Measurements from ENCODE around the gene SHH.

DNA sequence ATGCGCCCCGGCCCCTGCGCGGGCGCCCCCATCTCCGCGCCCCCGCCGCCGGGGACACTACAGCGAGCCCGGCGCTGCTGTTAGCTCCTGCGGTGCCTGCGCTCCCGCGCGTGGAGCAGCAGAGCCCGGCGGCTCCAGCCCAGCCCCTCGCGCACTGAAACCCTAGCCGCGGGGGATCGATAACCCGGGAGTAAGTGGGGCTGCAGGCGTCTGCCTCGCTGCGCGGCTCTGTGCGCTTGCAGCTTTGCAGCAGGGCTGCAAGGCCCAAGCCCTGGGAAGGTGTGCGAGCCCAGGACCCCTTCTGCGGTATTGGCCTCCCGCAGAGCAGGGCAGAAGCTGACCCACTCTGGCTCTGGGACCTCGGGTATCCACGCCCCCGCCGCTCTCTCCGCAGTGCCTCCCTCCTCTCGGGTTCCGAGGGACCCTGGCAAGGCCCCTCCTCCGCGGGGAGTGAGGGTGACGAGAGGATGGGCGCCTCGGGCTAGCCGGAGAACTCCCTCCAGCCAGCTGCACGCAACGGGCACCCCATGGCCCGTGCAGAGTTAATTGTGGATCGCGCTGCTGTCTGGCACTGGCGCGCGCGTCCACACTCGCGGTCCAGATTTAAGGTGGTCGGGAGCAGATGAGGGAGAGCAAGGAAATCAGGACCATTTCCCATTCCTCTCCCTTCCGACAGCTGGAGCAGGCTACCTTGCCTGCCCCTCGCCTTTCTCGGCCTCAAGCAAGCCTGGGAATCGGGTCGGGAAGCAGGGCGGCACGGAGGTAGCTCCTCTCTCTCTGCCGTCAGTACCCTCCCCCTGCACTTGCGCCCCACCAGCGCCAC is 2.1 kb downstream of the SHH start:
- TF ChIP-seq, protein P1, sequence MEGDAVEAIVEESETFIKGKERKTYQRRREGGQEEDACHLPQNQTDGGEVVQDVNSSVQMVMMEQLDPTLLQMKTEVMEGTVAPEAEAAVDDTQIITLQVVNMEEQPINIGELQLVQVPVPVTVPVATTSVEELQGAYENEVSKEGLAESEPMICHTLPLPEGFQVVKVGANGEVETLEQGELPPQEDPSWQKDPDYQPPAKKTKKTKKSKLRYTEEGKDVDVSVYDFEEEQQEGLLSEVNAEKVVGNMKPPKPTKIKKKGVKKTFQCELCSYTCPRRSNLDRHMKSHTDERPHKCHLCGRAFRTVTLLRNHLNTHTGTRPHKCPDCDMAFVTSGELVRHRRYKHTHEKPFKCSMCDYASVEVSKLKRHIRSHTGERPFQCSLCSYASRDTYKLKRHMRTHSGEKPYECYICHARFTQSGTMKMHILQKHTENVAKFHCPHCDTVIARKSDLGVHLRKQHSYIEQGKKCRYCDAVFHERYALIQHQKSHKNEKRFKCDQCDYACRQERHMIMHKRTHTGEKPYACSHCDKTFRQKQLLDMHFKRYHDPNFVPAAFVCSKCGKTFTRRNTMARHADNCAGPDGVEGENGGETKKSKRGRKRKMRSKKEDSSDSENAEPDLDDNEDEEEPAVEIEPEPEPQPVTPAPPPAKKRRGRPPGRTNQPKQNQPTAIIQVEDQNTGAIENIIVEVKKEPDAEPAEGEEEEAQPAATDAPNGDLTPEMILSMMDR (IDR thresholded peaks at IDR 0.05) = no peak
- TF ChIP-seq POLR2A (IDR thresholded peaks at IDR 0.05) = no peak
